Liver (tissue), 9 donors: ENCODE measurements around the gene CNPY4. TPM values are rescaled to one million over a fixed set of nuclear protein-coding genes. Genes with fewer than 3 reads are reported as not detected.

Experiments used
- DNase-seq: peaks from one replicate; pipeline ENCODE4 v3.0.0-alpha.2; 2017; ENCODE audit warnings: low spot score
- H3K27ac ChIP-seq, 2 donors: one replicate each; pipeline ENCODE4 v1.7.0; 2013; ENCODE audit warnings: inconsistent platforms in 2 of 2, low read length in 2 of 2, control low read depth in 1 of 2, low read depth in 1 of 2, mild to moderate bottlenecking in 1 of 2
- H3K27me3 ChIP-seq, 4 donors: one replicate each; pipeline versions ENCODE4 v1.6.1 to v1.7.0; 2013; ENCODE audit warnings: low read length in 3 of 4, inconsistent platforms in 1 of 4, mild to moderate bottlenecking in 1 of 4, moderate library complexity in 1 of 4; ENCODE audit not compliant: control insufficient read depth in 4 of 4, insufficient read depth in 4 of 4
- H3K36me3 ChIP-seq, 4 donors: one replicate each; pipeline versions ENCODE4 v1.6.1 to v1.7.0; 2013; ENCODE audit warnings: low read length in 3 of 4, mild to moderate bottlenecking in 3 of 4, low read depth in 1 of 4, moderate library complexity in 1 of 4; ENCODE audit not compliant: control insufficient read depth in 4 of 4, insufficient read depth in 3 of 4
- H3K4me1 ChIP-seq, 4 donors: one replicate each; pipeline versions ENCODE4 v1.6.1 to v1.7.0; 2013; ENCODE audit warnings: low read length in 3 of 4, mild to moderate bottlenecking in 3 of 4, moderate library complexity in 1 of 4; ENCODE audit not compliant: control insufficient read depth in 4 of 4, insufficient read depth in 4 of 4
- H3K4me3 ChIP-seq, 3 donors: one replicate each; pipeline versions ENCODE4 v1.6.1 to v1.7.0; 2013; ENCODE audit warnings: low read length in 3 of 3, control low read depth in 1 of 3, low read depth in 1 of 3, mild to moderate bottlenecking in 1 of 3
- H3K9ac ChIP-seq, 2 donors: one replicate each; pipeline ENCODE4 v1.7.0; 2013; ENCODE audit warnings: low read length in 2 of 2, mild to moderate bottlenecking in 2 of 2, moderate library complexity in 2 of 2, control low read depth in 1 of 2, low read depth in 1 of 2
- H3K9me3 ChIP-seq, 4 donors: one replicate each; pipeline versions ENCODE4 v1.6.1 to v1.7.0; 2013; ENCODE audit warnings: low read length in 3 of 4; ENCODE audit not compliant: control insufficient read depth in 4 of 4
- ATF3 ChIP-seq: IDR thresholded peaks from 2 replicates; pipeline ENCODE4 v1.6.1; 2016; ENCODE audit warnings: antibody characterized with exemption
- CTCF ChIP-seq: fragments of 150-350 bp; IDR thresholded peaks from 2 replicates; pipeline ENCODE4 v1.5.1; 2017; ENCODE audit warnings: improper control_type of control experiment, low read depth, low read length; ENCODE audit not compliant: missing input control
- EGR1 ChIP-seq, 2 donors: IDR thresholded peaks; 2 replicates each; pipeline ENCODE4 v1.6.1; 2016 to 2018; ENCODE audit warnings: antibody characterized with exemption in 2 of 2, low read depth in 2 of 2
- FOXA1 ChIP-seq: IDR thresholded peaks from 2 replicates; pipeline ENCODE4 v1.6.1; 2016; ENCODE audit warnings: antibody characterized with exemption
- FOXA2 ChIP-seq: IDR thresholded peaks from 2 replicates; pipeline ENCODE4 v1.6.1; 2016; ENCODE audit warnings: antibody characterized with exemption
- GABPA ChIP-seq, 2 donors: IDR thresholded peaks in 1 of 2; conservative IDR thresholded peaks in 1 of 2; 2 replicates each; pipeline ENCODE4 v1.6.1; 2016; ENCODE audit warnings: antibody characterized with exemption in 2 of 2, mild to moderate bottlenecking in 1 of 2, moderate library complexity in 1 of 2
- HNF4A ChIP-seq, 2 donors: conservative IDR thresholded peaks; 2 replicates each; pipeline ENCODE4 v1.6.1; 2016; ENCODE audit warnings: antibody characterized with exemption in 2 of 2, mild to moderate bottlenecking in 2 of 2
- MAX ChIP-seq: IDR thresholded peaks from 2 replicates; pipeline ENCODE4 v1.6.1; 2016; ENCODE audit warnings: antibody characterized with exemption
- NR2F2 ChIP-seq: IDR thresholded peaks from 2 replicates; pipeline ENCODE4 v1.6.1; 2016; ENCODE audit warnings: antibody characterized with exemption
- RAD21 ChIP-seq, 2 donors: IDR thresholded peaks; 2 replicates each; pipeline ENCODE4 v1.6.1; 2016; ENCODE audit warnings: antibody characterized with exemption in 2 of 2, mild to moderate bottlenecking in 2 of 2
- REST ChIP-seq: IDR thresholded peaks from 2 replicates; pipeline ENCODE4 v1.6.1; 2016; ENCODE audit warnings: antibody characterized with exemption, mild to moderate bottlenecking
- RXRA ChIP-seq, 2 donors: IDR thresholded peaks; 2 replicates each; pipeline ENCODE4 v1.6.1; 2017 to 2018; ENCODE audit warnings: antibody characterized with exemption in 2 of 2, mild to moderate bottlenecking in 1 of 2
- SP1 ChIP-seq: IDR thresholded peaks from 2 replicates; pipeline ENCODE4 v1.6.1; 2018; ENCODE audit warnings: antibody characterized with exemption, mild to moderate bottlenecking
- TAF1 ChIP-seq: conservative IDR thresholded peaks from 2 replicates; pipeline ENCODE4 v1.6.1; 2016; ENCODE audit warnings: antibody characterized with exemption, mild to moderate bottlenecking
- YY1 ChIP-seq: IDR thresholded peaks from 2 replicates; pipeline ENCODE4 v1.6.1; 2016; ENCODE audit warnings: antibody characterized with exemption, mild to moderate bottlenecking
- ZBTB33 ChIP-seq: IDR thresholded peaks from 2 replicates; pipeline ENCODE4 v1.6.1; 2016; ENCODE audit warnings: antibody characterized with exemption
- WGBS: extraction: QIAGEN DNeasy Blood & Tissue Kit; methylation state at CpG from one replicate; pipeline ENCODE4 v1.1.7; 2013; 5-methylcytosine and 5-hydroxymethylcytosine counted together
- polyA plus RNA-seq, 2 donors: library from polyadenylated mRNA; stranded (reverse) in 1 of 2; unstranded in 1 of 2; fragments of 200-250 nt in 1 of 2; fragments of >200 nt in 1 of 2; fragmentation: Nextera tagmentation in 1 of 2; extraction: Ambion mirVana in 1 of 2; gene quantifications; one replicate each; pipeline versions ENCODE4 v1.2.1 to v1.2.3, GENCODE V29; 2013 to 2015
- total RNA-seq, 2 donors: library from RNA; depleted of rRNA; stranded (reverse); fragments of >200 nt; gene quantifications; one replicate each; pipeline ENCODE4 v1.2.3, GENCODE V29; 2014
- donor health status: healthy.
- donor health status: healthy.
- donor health status: healthy.
- donor health status: healthy.
- donor health status: healthy.

Gene CNPY4
- total and polyA plus RNA-seq, 4 donors = 1.9 to 11.9 (median 3.8) TPM

GRCh38 chr7:100069991-100070390 is 49.4 kb upstream of the CNPY4 start:
- TF ChIP-seq GABPA (IDR thresholded peaks at IDR 0.05 in 1 of 2, conservative IDR thresholded peaks at IDR 0.05 in 1 of 2) (no peak), MAX (no peak), ATF3 (no peak), RAD21 (IDR thresholded peaks at IDR 0.05) (no peak), CTCF (no peak), REST (no peak), FOXA2 (no peak), RXRA (IDR thresholded peaks at IDR 0.05) (no peak)
- no peak for DNase-seq

GRCh38 chr7:100071018-100071723 is 48.3 kb upstream of the CNPY4 start:
- H3K27ac ChIP-seq = no peak overlapping the region
- no peaks in the 10 kb centered on the region for H3K27me3 ChIP-seq
- H3K4me3 ChIP-seq = peak overlapping the region in 2 of 3 donors; percentile 9 to 55
- DNase-seq = no peak
- H3K9ac ChIP-seq = no peak overlapping the region
- H3K9me3 ChIP-seq = peaks cover 20 to 30% (median 22%) of the 10 kb centered on the region in 4 donors
- WGBS = 98% methylated on average over 11 of the region's 11 CpGs
- H3K4me1 ChIP-seq = peaks cover 0 to 6% (median 2%) of the 10 kb centered on the region in 4 donors
- peaks cover 21 to 66% (median 60%) of the 10 kb centered on the region in 4 donors for H3K36me3 ChIP-seq
- TF ChIP-seq HNF4A (conservative IDR thresholded peaks at IDR 0.05) (no peak), ATF3 (no peak), NR2F2 (no peak), YY1 (no peak), SP1 (no peak), GABPA (IDR thresholded peaks at IDR 0.05 in 1 of 2, conservative IDR thresholded peaks at IDR 0.05 in 1 of 2) (no peak), ZBTB33 (no peak), FOXA2 (no peak), FOXA1 (no peak), RXRA (IDR thresholded peaks at IDR 0.05) (no peak), EGR1 (IDR thresholded peaks at IDR 0.05; ENCODE audit: low read depth in 2 of 2) (no peak), TAF1 (no peak), CTCF (no peak)

More at GRCh38 chr7:100069991-100070390, 49.4 kb upstream of the CNPY4 start:
- peaks cover 20 to 30% (median 22%) of the 10 kb centered on the region in 4 donors for H3K9me3 ChIP-seq
- 98% methylated on average over 5 of the region's 5 CpGs for WGBS
- H3K27me3 ChIP-seq = no peaks in the 10 kb centered on the region
- H3K27ac ChIP-seq = no peak overlapping the region
- H3K36me3 ChIP-seq = peaks cover 19 to 55% (median 50%) of the 10 kb centered on the region in 4 donors
- peaks cover under 1 to 17% (median 13%) of the 10 kb centered on the region in 4 donors for H3K4me1 ChIP-seq
- H3K9ac ChIP-seq = no peak overlapping the region
- no peak overlapping the region for H3K4me3 ChIP-seq
